Activated naive CD4-positive, alpha-beta T cell treated with anti-CD3 and anti-CD28 coated beads for 36 hours (primary cell): ENCODE measurements around the gene BIN2. TPM values are rescaled to one million over a fixed set of nuclear protein-coding genes. Genes with fewer than 3 reads are reported as not detected.

Experiments
- CTCF ChIA-PET: fragments of 350-600 bp; sonication (Branson Sonifier 250); formaldehyde crosslinking; loops from one replicate; lab custom pipeline; 2021; ENCODE audit warnings: antibody characterized with exemption; lab: Charles Lee
- DNase-seq: peaks from one replicate; pipeline ENCODE4 v3.0.0-alpha.2; 2020
- H3K27ac Mint-ChIP-seq: one replicate; pipeline ENCODE4 v1.8.0; 2021; ENCODE audit warnings: mild to moderate bottlenecking, mixed read lengths
- H3K27me3 Mint-ChIP-seq: one replicate; pipeline ENCODE4 v1.8.0; 2021; ENCODE audit warnings: low read depth, mixed read lengths
- H3K36me3 Mint-ChIP-seq: one replicate; pipeline ENCODE4 v1.8.0; 2021; ENCODE audit warnings: low read depth, mixed read lengths
- H3K4me1 Mint-ChIP-seq: one replicate; pipeline ENCODE4 v1.8.0; 2021; ENCODE audit warnings: low read depth, mixed read lengths
- H3K4me3 Mint-ChIP-seq: one replicate; pipeline ENCODE4 v1.8.0; 2021; ENCODE audit warnings: mild to moderate bottlenecking, moderate library complexity, mixed read lengths
- H3K9me3 Mint-ChIP-seq: one replicate; pipeline ENCODE4 v1.8.0; 2021; ENCODE audit warnings: mixed read lengths
- intact Hi-C: fragments of 100-400 bp; cut with micrococcal nuclease; formaldehyde crosslinking; loops from one replicate; pipeline ENCODE4 v1.15.1; 2023
- total RNA-seq, 2 experiments: library from RNA; stranded (reverse); gene quantifications; one replicate each; pipeline ENCODE4 v1.2.3, GENCODE V29; 2021

BIN2 gene
- total RNA-seq, 2 experiments from 2014 or later = 32.9 to 33.8 TPM

DNA sequence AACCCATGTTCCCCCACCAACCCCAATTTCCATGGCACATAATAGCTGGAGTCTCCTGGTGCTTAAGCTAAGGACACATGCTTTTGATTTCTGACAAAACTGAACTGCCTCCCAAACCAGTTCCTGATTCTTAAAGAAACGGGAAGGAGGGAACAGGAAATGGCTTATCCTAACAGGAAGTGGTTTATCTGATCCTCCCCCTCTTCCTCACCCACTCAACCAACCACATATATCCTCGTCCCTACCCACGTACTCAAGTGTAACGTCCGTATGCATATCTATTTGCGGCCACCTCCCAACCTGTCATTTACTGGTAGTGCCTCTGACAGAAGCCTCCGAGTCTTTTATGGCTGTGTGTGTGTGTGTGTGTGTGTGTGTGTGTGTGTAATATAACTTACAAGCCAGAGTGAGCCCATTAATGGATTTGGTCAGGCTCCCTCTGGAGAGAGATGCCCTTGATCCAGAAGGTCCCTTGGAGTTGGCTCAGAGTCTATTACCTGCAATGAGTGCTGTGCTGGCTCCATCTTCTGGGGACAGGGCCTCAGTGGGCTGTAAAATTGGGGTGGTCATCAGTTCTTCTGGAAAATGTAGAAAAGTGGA is 77.6 kb downstream of the BIN2 start:
- H3K36me3 Mint-ChIP-seq = peaks cover 26% of the 10 kb centered on the region
- CTCF ChIA-PET = interaction anchor here (0.5 to 1.5 kb wide), 5 partner anchors 16 to 422 kb away, joined by 3 to 4 read pairs (median 3); no protein-coding TSS in a partner anchor
- H3K4me3 Mint-ChIP-seq = peak overlapping the region; percentile 2

DNA sequence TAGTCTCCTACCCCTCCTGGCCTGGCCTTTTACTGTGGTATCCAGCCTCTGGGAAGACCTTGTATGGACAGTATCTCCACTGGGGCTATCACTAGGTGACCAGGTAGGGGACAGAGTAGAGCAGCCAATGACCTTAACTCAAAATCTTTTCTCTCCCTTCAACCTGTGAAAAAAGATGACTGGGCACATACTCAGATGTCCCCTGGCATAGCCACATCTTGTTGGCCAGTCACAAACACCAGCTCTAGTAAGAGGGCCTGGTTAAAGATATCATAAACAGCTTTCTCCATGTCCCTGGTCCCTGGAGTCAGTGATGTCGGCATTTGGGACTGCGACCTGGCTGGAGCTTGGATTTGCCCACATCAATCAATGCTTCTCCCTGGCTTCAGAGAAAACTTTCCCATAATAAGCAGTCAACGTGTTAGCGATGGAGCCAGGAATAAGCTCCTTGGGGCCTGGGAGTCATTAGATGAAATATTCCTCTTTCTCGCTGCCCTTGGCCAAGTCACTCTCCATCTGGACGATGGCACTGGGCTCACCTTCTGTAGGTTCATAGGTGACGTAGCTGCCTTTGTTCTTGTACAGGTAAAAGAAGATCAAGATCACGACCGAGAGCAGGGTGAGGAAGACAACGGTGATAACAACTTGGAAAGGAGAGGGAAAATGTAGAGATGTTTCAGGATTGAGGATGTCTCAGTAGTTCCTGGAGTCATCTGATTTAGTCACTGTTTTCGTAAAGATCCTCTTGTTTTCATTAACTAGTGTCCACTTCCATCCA is 78.3 kb downstream of the BIN2 start:
- H3K4me1 Mint-ChIP-seq = peaks cover 62% of the 10 kb centered on the region
- CTCF ChIA-PET = interaction anchor here (0.5 to 1.5 kb wide), 7 partner anchors 11 to 421 kb away, joined by 3 to 5 read pairs (median 4); no protein-coding TSS in a partner anchor
- DNase-seq = no peak
- peak overlapping the region; percentile 80 for H3K27ac Mint-ChIP-seq
- H3K36me3 Mint-ChIP-seq = peaks cover 31% of the 10 kb centered on the region
- intact Hi-C loops = loop anchor here (2.0 kb wide), 1 partner anchor 197 kb away; the partner anchor contains the start of gene LETMD1
- H3K4me3 Mint-ChIP-seq = no peak overlapping the region
- no peaks in the 10 kb centered on the region for H3K27me3 Mint-ChIP-seq
- H3K9me3 Mint-ChIP-seq = no peaks in the 10 kb centered on the region

More for the DNA sequence above, 77.6 kb downstream of the BIN2 start:
- no peaks in the 10 kb centered on the region for H3K9me3 Mint-ChIP-seq
- peak; percentile 68 for DNase-seq
- H3K4me1 Mint-ChIP-seq = peaks cover 56% of the 10 kb centered on the region
- intact Hi-C loops = loop anchor here (2.0 kb wide), 1 partner anchor 198 kb away; the partner anchor contains the start of gene LETMD1
- no peaks in the 10 kb centered on the region for H3K27me3 Mint-ChIP-seq
- H3K27ac Mint-ChIP-seq = peak overlapping the region; percentile 80

DNA sequence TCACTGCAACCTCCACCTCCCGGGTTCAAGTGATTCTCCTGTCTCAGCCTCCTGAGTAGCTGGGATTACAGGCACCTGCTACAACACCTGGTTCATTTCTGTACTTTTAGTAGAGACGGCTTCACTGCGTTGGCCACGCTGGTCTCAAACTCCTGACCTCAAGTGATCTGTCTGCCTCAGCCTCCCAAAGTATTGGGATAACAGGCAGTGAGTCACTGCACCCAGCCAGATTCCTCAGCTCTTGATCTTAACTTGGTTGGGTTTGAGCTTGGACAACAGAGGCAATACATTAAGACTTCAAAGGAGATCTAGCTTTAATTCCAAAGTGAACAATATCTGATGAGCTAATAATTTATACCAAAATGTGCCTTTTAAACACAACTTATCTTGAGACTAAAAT is 79.7 kb downstream of the BIN2 start:
- peak overlapping the region; percentile 11 for H3K27ac Mint-ChIP-seq
- CTCF ChIA-PET = interaction anchor here (1.1 to 2.2 kb wide), 2 partner anchors 8 to 97 kb away, joined by 7 to 8 read pairs; no protein-coding TSS in a partner anchor
- no peak overlapping the region for H3K4me3 Mint-ChIP-seq
- no peaks in the 10 kb centered on the region for H3K9me3 Mint-ChIP-seq
- no peaks in the 10 kb centered on the region for H3K27me3 Mint-ChIP-seq
- H3K4me1 Mint-ChIP-seq = peaks cover 73% of the 10 kb centered on the region
- intact Hi-C loops = no loop called here
- no peak for DNase-seq
- peaks cover 42% of the 10 kb centered on the region for H3K36me3 Mint-ChIP-seq

DNA sequence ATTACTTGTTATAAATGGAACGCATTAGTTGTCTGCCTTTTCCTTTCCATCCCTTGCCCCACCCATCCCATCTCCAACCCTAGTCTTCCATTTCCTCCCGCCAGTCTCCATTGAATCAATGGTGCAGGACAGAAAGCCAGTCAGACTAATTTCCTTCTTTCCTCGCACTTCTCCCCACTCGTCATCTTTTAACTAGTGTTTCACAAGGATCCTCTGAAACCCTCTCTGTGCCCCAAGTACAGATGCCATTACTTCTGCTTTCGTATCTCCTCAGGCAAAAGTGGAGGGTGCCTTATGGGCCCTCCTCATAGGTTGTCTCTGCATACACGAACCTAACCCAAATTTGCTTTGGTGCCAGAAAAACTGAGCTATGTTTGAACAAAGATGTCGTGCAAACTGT is 81.1 kb downstream of the BIN2 start:
- Mint-ChIP-seq H3K27ac (peak overlapping the region; percentile 2), H3K36me3 (peaks cover 44% of the 10 kb centered on the region), H3K27me3 (no peaks in the 10 kb centered on the region), H3K9me3 (no peaks in the 10 kb centered on the region), H3K4me1 (peaks cover 68% of the 10 kb centered on the region), H3K4me3 (no peak overlapping the region)
- intact Hi-C loops = no loop called here
- DNase-seq = no peak
- CTCF ChIA-PET = interaction anchor here (2.2 kb wide), 1 partner anchor 98 kb away, joined by 8 read pairs; no protein-coding TSS in a partner anchor

DNA sequence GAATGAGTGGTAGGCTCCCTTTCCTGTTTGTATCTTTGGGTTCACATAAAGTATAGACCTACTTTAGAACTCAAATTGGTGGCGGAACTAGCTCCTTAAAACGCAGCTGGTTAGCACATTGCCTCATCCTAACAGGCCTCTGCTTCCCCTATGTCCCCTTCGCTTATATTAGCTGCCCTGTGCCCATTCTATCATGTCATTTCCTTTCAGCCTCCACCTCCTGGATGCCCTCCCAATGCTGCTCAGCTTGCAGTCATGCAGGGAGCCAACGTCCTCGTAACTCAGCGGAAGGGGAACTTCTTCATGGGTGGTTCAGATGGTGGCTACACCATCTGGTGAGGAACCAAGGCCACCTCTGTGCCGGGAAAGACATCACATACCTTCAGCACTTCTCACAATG is 81.9 kb downstream of the BIN2 start:
- CTCF ChIA-PET = interaction anchor here (1.1 kb wide), 1 partner anchor 10 kb away, joined by 3 read pairs; no protein-coding TSS in a partner anchor
- Mint-ChIP-seq H3K36me3 (peaks cover 44% of the 10 kb centered on the region), H3K27ac (no peak overlapping the region), H3K27me3 (no peaks in the 10 kb centered on the region), H3K4me3 (no peak overlapping the region), H3K4me1 (peaks cover 63% of the 10 kb centered on the region), H3K9me3 (no peaks in the 10 kb centered on the region)
- intact Hi-C loops = no loop called here
- DNase-seq = no peak

DNA sequence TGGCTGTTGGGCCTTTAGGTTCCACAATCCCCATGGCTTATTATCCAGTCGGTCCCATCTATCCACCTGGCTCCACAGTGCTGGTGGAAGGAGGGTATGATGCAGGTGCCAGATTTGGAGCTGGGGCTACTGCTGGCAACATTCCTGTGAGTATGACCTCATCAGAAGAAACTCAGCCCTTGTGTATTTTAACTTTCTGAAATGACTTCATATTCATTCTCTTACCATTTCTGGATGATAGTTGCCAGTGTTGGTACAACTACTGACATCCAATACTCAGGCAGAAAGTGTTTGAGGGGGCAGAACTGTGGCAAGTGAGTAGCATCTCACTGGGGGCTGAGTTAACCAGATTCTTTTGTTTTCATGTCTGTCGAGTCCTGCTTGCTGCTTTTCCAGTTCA is 83.0 kb downstream of the BIN2 start:
- intact Hi-C loops = no loop called here
- Mint-ChIP-seq H3K27me3 (no peaks in the 10 kb centered on the region), H3K4me3 (no peak overlapping the region), H3K27ac (peak overlapping the region; percentile 99), H3K4me1 (peaks cover 52% of the 10 kb centered on the region), H3K36me3 (peaks cover 42% of the 10 kb centered on the region), H3K9me3 (no peaks in the 10 kb centered on the region)
- CTCF ChIA-PET = interaction anchor here (1.1 to 1.5 kb wide), 2 partner anchors 8 to 12 kb away, joined by 4 to 5 read pairs; no protein-coding TSS in a partner anchor
- DNase-seq = no peak

DNA sequence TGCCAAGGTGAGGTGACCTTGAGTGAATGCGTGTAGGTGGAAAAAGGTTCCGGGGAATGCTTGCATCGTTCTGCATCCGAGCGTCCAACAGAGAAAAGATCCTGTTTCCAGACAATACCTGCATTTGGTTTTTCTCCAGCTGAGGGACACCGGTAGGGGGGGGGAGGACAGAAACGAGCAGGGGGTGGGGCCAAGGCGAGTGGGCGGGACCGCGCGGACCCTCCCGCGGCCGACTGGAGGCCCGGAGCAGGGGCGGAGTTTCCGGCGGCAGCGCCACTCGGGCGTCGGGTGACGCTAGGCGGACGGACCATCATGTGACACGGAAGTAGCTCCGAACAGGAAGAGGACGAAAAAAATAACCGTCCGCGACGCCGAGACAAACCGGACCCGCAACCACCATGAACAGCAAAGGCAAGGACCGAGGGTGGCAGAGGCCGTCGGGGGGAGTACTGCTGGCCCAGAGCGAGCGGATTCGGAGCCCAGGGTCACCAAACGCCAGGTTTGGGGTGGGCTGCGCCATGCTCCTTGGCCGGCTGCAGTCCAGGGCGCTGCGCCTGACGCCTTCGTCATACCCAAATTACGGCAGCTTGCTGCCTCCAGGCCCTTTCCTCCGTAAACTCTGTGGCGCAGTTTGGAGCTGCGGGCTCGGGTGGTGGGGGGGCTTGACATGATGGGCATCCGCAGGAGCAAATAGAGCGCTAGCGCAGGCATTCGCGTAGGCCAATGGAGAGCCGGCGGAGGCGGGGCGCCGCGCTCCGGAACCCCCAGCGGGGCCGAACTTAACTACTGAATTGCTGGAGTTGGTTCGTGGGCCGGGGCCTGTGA is 85.3 kb downstream of the BIN2 start, which contains the start of gene DAZAP2:
DAZAP2 (plus strand) TSS at position 317 of the 825 bp plus-strand sequence; CDS start at position 399, 82 bp downstream.
- CTCF ChIA-PET = interaction anchor here (0.8 to 1.4 kb wide), 4 partner anchors 14 to 102 kb away, joined by 3 to 5 read pairs (median 4); no protein-coding TSS in a partner anchor
- H3K36me3 Mint-ChIP-seq = peaks cover 31% of the 10 kb centered on the region
- H3K9me3 Mint-ChIP-seq = no peaks in the 10 kb centered on the region
- DNase-seq = peak; percentile 96
- H3K27me3 Mint-ChIP-seq = no peaks in the 10 kb centered on the region
- H3K27ac Mint-ChIP-seq = peak within 1 kb of the TSS; percentile 99
- intact Hi-C loops = loop anchor here (1.0 to 2.0 kb wide), 5 partner anchors 11 to 190 kb away; partner anchors contain the start of genes CSRNP2, LETMD1, POU6F1 and TFCP2
- H3K4me3 Mint-ChIP-seq = peak within 1 kb of the TSS; percentile 96
- H3K4me1 Mint-ChIP-seq = peaks cover 37% of the 10 kb centered on the region

DNA sequence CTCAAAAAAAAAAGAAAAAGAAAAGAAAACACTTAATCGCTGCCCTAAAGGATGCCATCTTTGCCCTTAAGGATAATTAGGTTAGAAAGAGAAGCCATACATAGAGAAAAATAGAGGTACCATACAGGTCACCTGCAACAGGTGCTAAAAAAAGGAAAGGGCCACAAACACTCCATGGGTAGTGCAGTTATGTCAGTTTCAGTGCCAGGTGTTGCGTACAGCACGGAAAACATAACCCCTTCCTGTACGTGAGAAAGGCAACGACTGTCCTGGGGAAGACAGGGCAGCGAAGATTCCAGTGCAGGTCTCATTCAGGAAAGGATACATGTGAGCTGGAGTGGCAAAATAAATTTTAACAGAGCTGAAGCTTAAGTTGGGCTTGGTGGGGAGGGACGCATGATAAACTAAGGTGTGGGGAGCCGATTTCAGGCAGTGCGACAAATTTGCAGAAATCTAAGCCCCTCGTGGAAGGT is 85.9 kb downstream of the BIN2 start:
- Mint-ChIP-seq H3K9me3 (no peaks in the 10 kb centered on the region), H3K27me3 (no peaks in the 10 kb centered on the region), H3K4me1 (peaks cover 36% of the 10 kb centered on the region), H3K27ac (peak overlapping the region; percentile 99), H3K4me3 (peak overlapping the region; percentile 96), H3K36me3 (peaks cover 30% of the 10 kb centered on the region)
- CTCF ChIA-PET = interaction anchor here (0.8 to 1.1 kb wide), 3 partner anchors 25 to 103 kb away, joined by 3 to 5 read pairs (median 3); no protein-coding TSS in a partner anchor
- DNase-seq = peak; percentile 39
- intact Hi-C loops = loop anchor here (1.0 to 2.0 kb wide), 4 partner anchors 20 to 190 kb away; partner anchors contain the start of genes CSRNP2, LETMD1, POU6F1 and TFCP2

DNA sequence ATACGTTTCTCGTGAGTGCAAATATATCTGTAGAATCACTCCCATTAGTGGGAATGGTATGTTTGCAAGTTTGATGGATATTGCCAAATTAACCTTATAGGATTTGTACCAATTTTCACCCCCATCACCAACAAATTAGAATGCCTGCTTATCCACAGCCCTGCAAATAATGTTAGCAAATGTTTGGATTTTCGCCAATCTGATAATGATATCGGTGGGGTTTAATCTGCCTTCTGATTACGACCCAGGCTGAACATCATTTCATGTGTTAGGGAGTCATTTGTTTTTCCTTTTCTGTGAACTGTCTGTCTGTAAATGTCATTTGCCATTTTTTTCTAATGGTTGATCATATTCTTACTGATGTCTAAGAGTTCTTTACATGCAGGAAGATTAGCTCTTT is 89.4 kb downstream of the BIN2 start:
- Mint-ChIP-seq H3K27ac (no peak overlapping the region), H3K4me3 (no peak overlapping the region), H3K9me3 (no peaks in the 10 kb centered on the region), H3K27me3 (no peaks in the 10 kb centered on the region), H3K36me3 (peaks cover 1% of the 10 kb centered on the region), H3K4me1 (peaks cover 4% of the 10 kb centered on the region)
- CTCF ChIA-PET = interaction anchor here (0.6 to 1.0 kb wide), 2 partner anchors 11 to 472 kb away, joined by 3 to 4 read pairs; no protein-coding TSS in a partner anchor
- DNase-seq = no peak
- intact Hi-C loops = no loop called here

DNA sequence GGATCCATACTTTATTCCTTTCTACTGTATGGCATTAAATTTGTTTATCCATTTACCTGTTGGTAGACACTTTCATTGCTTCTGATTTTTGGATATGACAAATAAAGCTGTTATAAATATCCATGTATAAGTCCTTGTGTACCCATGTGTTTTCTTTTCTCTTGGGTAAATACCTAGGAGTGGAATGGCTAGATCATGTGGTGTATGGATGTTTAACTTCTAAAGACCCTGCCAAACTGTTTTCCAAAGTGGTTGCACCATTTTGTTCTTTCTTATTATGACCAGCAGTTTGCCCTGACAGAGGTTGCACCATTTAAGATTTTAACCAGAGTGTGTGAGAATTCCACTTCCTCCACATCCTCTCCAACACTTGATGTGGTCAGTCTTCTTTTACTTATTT is 91.3 kb downstream of the BIN2 start:
- H3K4me3 Mint-ChIP-seq = no peak overlapping the region
- no peak overlapping the region for H3K27ac Mint-ChIP-seq
- H3K4me1 Mint-ChIP-seq = no peaks in the 10 kb centered on the region
- intact Hi-C loops = no loop called here
- DNase-seq = no peak
- CTCF ChIA-PET = no interaction called here
- H3K36me3 Mint-ChIP-seq = no peaks in the 10 kb centered on the region
- no peaks in the 10 kb centered on the region for H3K27me3 Mint-ChIP-seq
- no peaks in the 10 kb centered on the region for H3K9me3 Mint-ChIP-seq
